ENCODE data around the gene TNFSF11.
"Not testable (repeated sequence)": the region's sequence is repeated elsewhere in the genome, so short reads cannot be mapped to it uniquely, and the experiment has no call there.

Gene TNFSF11

GRCh38 chr13:42574011-42574410 lies at the start of gene TNFSF11:
Gene TNFSF11, plus strand, starts transcription at chr13:42574152. Its CDS starts 152 bp downstream, at chr13:42574304.
- DNase-seq: no peak

GRCh38 chr13:42524487-42525034 lies 49.4 kb upstream of the TNFSF11 start:
- DNase-seq: no peak

GRCh38 chr13:42525035-42525504 lies 48.9 kb upstream of the TNFSF11 start:
- no peak for DNase-seq

- no peak for DNase-seq
These were observed 47.7 kb upstream of the TNFSF11 start for GRCh38 chr13:42526276-42526675.

GRCh38 chr13:42526804-42527203 lies 47.1 kb upstream of the TNFSF11 start:
- no peak for DNase-seq

GRCh38 chr13:42532561-42533335 lies 41.2 kb upstream of the TNFSF11 start:
- DNase-seq: no peak

- no peak for DNase-seq
These were observed 40.7 kb upstream of the TNFSF11 start for GRCh38 chr13:42533336-42533591.

- DNase-seq: no peak
These were observed 39.2 kb upstream of the TNFSF11 start for GRCh38 chr13:42534785-42535184.

GRCh38 chr13:42538996-42539395 lies 35.0 kb upstream of the TNFSF11 start:
- DNase-seq: no peak

GRCh38 chr13:42539670-42540069 lies 34.3 kb upstream of the TNFSF11 start:
- no peak for DNase-seq

- DNase-seq: no peak
These were observed 30.6 kb upstream of the TNFSF11 start for GRCh38 chr13:42543215-42543797.

- DNase-seq: no peak
These were observed 29.6 kb upstream of the TNFSF11 start for GRCh38 chr13:42544246-42544926.

GRCh38 chr13:42545842-42546241 lies 28.1 kb upstream of the TNFSF11 start:
- DNase-seq: no peak

GRCh38 chr13:42547612-42548011 lies 26.3 kb upstream of the TNFSF11 start:
- DNase-seq: no peak

- peak; percentile 37 to 57 for DNase-seq
These were observed 25.0 kb upstream of the TNFSF11 start for GRCh38 chr13:42548731-42549551.

GRCh38 chr13:42549552-42549936 lies 24.4 kb upstream of the TNFSF11 start:
- DNase-seq: no peak

- no peak for DNase-seq
These were observed 22.3 kb upstream of the TNFSF11 start for GRCh38 chr13:42551611-42552010.

GRCh38 chr13:42553098-42554046 lies 20.6 kb upstream of the TNFSF11 start:
- no peak for DNase-seq

- no peak for DNase-seq
These were observed 14.9 kb upstream of the TNFSF11 start for GRCh38 chr13:42559057-42559456.

- not testable (repeated sequence) for DNase-seq
These were observed 14.3 kb upstream of the TNFSF11 start for GRCh38 chr13:42559573-42560218.

GRCh38 chr13:42560320-42560719 lies 13.6 kb upstream of the TNFSF11 start:
- DNase-seq: not testable (repeated sequence)
